Loucy (cell line): ENCODE data around the gene KRT74.

Experiments used
- H2AFZ ChIP-seq: fragments of 200-600 bp; sonication (generic); 2 replicates; pipeline ENCODE4 v1.6.0; 2016; ENCODE audit warnings: antibody characterized with exemption, mild to moderate bottlenecking, low read length, moderate library complexity
- H3F3A ChIP-seq: fragments of 200-600 bp; 2 replicates; pipeline ENCODE4 v1.6.0; 2016; ENCODE audit warnings: antibody characterized with exemption, low read depth, mild to moderate bottlenecking
- H3K27me3 ChIP-seq: fragments of 200-600 bp; sonication (generic); 2 replicates; pipeline ENCODE4 v1.6.1; 2014; ENCODE audit warnings: low read length, mild to moderate bottlenecking; ENCODE audit not compliant: insufficient read depth, poor library complexity, severe bottlenecking
- H3K36me3 ChIP-seq: fragments of 200-600 bp; sonication (generic); 2 replicates; pipeline ENCODE4 v1.6.1; 2016; ENCODE audit warnings: low read length; ENCODE audit not compliant: insufficient read depth
- H3K4me1 ChIP-seq: fragments of 200-600 bp; sonication (generic); 2 replicates; pipeline ENCODE4 v1.5.1; 2014; ENCODE audit warnings: low read length, mild to moderate bottlenecking; ENCODE audit not compliant: insufficient read depth, poor library complexity, severe bottlenecking
- H3K4me2 ChIP-seq: fragments of 200-600 bp; sonication (generic); 2 replicates; pipeline ENCODE4 v1.6.0; 2014; ENCODE audit warnings: antibody characterized with exemption, low read length, low read depth, mild to moderate bottlenecking; ENCODE audit not compliant: poor library complexity, severe bottlenecking
- H3K4me3 ChIP-seq: fragments of 200-600 bp; sonication (generic); 2 replicates; pipeline ENCODE4 v1.5.1; 2014; ENCODE audit warnings: low read length, mild to moderate bottlenecking, mixed read lengths; ENCODE audit not compliant: poor library complexity, severe bottlenecking
- H3K79me2 ChIP-seq: fragments of 200-600 bp; sonication (generic); 2 replicates; pipeline ENCODE4 v1.6.1; 2014; ENCODE audit warnings: low read length; ENCODE audit not compliant: insufficient read depth
- H3K9ac ChIP-seq: fragments of 200-600 bp; sonication (generic); 2 replicates; pipeline ENCODE4 v1.6.0; 2014; ENCODE audit warnings: mild to moderate bottlenecking, low read depth, low read length, moderate library complexity; ENCODE audit not compliant: poor library complexity, severe bottlenecking
- H3K9me2 ChIP-seq: fragments of 200-600 bp; sonication (generic); replicated peaks from 2 replicates; pipeline ENCODE4 v1.6.1; 2016; ENCODE audit warnings: low read depth, low read length, mixed read lengths
- H3K9me3 ChIP-seq: fragments of 200-600 bp; sonication (generic); 2 replicates; pipeline ENCODE4 v1.6.1; 2014; ENCODE audit warnings: mild to moderate bottlenecking, antibody characterized with exemption, low read length, low read depth; ENCODE audit not compliant: insufficient read depth
- H4K20me1 ChIP-seq: fragments of 200-600 bp; sonication (generic); 2 replicates; pipeline ENCODE4 v1.6.0; 2014; ENCODE audit warnings: antibody characterized with exemption, low read length, mild to moderate bottlenecking; ENCODE audit not compliant: insufficient read depth, poor library complexity, severe bottlenecking
- EZH2phosphoT487 ChIP-seq: fragments of 200-600 bp; IDR thresholded peaks from 2 replicates; pipeline ENCODE4 v1.6.1; 2018; ENCODE audit warnings: antibody characterized with exemption, mild to moderate bottlenecking, moderate library complexity, borderline replicate concordance
- TF ChIP-seq, protein P1 (sequence below): fragments of 200-600 bp; sonication (generic); conservative IDR thresholded peaks from 2 replicates; pipeline ENCODE4 v1.5.1; 2014; ENCODE audit warnings: mild to moderate bottlenecking, antibody characterized with exemption, low read length

KRT74 gene

DNA sequence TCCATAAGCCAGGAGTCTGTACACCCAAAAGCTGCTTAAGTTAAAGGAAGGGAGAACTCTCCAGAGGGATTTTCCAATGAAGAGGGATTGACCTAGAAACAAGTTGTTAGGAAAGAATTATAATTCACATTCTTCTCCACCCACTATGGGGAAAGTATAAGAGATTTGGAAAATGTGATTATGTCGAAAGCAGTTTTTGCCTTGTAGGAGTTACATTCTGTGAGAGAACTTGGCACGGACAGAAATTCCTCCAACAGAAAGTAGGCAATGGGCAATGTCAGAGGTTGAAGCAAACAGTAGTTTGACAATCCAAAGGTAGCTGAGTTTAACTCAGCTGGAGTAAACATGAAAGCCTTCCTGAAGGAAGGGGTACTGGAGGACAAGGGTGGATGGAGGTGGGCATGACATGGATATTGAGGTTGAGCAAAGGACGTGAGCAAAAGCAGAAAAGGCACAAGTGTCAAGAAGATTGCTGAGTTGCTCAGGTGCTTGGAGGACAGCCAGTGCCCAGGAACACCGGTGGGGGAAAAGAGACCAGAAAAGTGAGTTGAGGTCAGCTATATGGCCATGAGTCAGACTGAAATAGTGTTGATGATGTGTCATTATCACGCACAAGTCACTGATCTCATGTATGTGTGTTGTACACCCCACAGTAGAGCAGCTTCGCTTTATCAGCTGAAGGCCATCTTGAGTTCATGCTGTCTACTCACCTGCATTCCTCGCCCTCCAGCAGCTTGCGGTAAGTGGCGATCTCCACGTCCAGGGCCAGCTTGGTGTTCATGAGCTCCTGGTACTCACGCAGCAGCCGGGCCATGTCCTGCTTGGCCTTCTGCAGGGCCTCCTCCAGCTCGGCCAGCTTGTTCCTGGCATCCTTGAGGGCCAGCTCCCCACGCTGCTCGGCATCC is 57.5 kb downstream of the KRT74 start:
- Histone ChIP-seq H3K27me3 (no peaks in the 10 kb centered on the region), H3K4me3 (no peak overlapping the region), H3K36me3 (no peaks in the 10 kb centered on the region), H3K9me2 (no peaks in the 10 kb centered on the region), H2AFZ (no peak overlapping the region), H3F3A (no peaks in the 10 kb centered on the region), H3K4me1 (no peaks in the 10 kb centered on the region), H3K9ac (no peak overlapping the region), H3K9me3 (no peaks in the 10 kb centered on the region), H4K20me1 (no peaks in the 10 kb centered on the region), H3K79me2 (no peaks in the 10 kb centered on the region), H3K4me2 (no peak overlapping the region)
- TF ChIP-seq, protein P1, sequence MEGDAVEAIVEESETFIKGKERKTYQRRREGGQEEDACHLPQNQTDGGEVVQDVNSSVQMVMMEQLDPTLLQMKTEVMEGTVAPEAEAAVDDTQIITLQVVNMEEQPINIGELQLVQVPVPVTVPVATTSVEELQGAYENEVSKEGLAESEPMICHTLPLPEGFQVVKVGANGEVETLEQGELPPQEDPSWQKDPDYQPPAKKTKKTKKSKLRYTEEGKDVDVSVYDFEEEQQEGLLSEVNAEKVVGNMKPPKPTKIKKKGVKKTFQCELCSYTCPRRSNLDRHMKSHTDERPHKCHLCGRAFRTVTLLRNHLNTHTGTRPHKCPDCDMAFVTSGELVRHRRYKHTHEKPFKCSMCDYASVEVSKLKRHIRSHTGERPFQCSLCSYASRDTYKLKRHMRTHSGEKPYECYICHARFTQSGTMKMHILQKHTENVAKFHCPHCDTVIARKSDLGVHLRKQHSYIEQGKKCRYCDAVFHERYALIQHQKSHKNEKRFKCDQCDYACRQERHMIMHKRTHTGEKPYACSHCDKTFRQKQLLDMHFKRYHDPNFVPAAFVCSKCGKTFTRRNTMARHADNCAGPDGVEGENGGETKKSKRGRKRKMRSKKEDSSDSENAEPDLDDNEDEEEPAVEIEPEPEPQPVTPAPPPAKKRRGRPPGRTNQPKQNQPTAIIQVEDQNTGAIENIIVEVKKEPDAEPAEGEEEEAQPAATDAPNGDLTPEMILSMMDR = no peak
- no peak for TF ChIP-seq EZH2phosphoT487
